HG02884 (cell line): Measurements from ENCODE around the gene DMBX1.

Experiments used
- ATAC-seq: cut with Tn5 transposase; IDR thresholded peaks from one replicate; pipeline ENCODE4 v1.9.1; 2021; ENCODE audit warnings: mild to moderate bottlenecking, moderate library complexity; ENCODE audit not compliant: unreplicated experiment

The DMBX1 gene

GRCh38 chr1:46458846-46459245, 30.8 kb upstream of the DMBX1 start:
- no peak for ATAC-seq

DNA sequence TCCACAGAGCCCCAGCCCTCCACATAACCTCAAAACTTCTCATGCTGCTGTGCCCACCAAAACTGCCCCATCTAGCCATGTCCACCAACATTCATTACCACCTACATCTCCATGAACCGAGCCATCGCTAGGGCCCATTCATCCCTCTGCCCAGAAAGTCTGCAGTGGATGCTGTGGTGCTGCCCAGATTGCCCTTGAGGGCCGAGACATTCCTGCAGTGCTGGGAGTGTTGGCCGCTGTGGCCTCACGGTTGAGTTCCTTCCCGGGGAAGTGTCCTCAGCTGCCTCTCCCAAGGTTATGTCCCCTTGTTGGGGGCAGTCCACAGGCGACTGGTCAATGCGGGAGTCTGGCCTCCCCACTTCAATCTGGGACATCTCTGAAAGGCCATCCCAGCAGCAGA, 30.3 kb upstream of the DMBX1 start:
- ATAC-seq, result no peak

GRCh38 chr1:46461017-46461808, 28.4 kb upstream of the DMBX1 start:
- no peak for ATAC-seq

GRCh38 chr1:46461809-46462448, 27.7 kb upstream of the DMBX1 start:
- ATAC-seq, result no peak

DNA sequence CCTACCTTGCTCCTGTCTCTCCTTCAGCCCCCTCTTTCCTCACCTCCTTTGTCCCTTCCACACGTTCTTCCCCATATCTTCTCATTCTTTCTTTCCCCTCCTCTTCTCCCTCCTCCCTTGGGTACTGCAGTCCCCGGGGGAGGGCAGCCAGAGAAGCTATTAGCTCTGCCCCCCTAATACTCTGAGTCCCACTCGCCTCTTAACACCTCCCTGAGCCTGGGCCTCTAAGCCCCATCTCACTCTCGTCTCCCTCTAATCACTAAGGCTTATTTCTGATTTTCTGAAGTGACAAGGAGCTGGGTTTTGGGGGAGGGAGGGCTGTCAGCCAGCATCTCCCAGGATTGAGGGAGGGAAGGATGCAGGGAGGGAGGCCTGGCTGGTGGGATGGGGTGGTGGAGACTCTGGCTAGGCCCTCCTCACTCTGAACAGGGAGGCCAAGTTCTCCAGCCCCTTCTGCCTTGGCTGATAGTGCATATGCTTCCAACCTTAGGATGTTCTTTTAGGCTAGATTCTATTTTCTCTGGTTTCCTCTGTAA, 25.6 kb upstream of the DMBX1 start:
- no peak for ATAC-seq

DNA sequence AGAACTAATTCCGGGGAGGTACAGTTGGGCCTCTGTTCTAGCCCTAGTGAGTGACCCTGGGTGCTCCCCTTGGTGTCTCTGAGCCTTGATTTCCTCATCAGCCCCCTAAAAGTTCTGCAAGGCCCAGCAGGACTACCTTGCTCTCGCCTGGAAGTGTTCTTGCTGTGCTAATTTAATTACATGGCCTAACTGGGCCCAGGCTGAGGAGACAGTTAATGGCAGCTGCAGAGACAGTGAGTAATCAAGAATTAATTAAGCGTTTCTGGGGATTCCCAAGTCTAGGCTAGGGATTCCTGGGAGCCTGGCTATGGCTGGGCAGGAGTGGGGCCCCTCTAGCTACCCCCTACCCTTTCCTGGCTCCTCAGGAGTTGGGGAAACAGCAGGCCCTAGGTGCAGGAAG, 24.7 kb upstream of the DMBX1 start:
- no peak for ATAC-seq

GRCh38 chr1:46465981-46466476, 23.6 kb upstream of the DMBX1 start:
- no peak for ATAC-seq

GRCh38 chr1:46466477-46467182, 23.0 kb upstream of the DMBX1 start:
- ATAC-seq, result no peak

DNA sequence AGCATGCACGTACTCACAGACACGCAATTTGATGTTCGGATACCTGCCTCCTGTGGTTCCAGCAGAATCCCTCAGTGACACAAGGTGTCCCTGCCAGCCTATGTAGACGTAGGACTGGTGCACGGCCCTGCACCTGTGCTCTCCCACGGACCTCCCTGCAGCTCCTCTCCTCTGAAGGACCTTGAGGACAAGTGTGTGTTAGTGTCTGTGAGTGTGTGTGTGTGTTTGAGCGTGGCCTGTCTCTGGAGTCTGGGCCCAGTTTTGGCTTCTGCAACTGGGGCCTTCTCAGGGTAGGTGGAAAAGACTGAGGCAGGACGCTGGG, 22.5 kb upstream of the DMBX1 start:
- ATAC-seq, result no peak

- no peak for ATAC-seq
These were observed 19.8 kb upstream of the DMBX1 start for GRCh38 chr1:46469881-46470280.

DNA sequence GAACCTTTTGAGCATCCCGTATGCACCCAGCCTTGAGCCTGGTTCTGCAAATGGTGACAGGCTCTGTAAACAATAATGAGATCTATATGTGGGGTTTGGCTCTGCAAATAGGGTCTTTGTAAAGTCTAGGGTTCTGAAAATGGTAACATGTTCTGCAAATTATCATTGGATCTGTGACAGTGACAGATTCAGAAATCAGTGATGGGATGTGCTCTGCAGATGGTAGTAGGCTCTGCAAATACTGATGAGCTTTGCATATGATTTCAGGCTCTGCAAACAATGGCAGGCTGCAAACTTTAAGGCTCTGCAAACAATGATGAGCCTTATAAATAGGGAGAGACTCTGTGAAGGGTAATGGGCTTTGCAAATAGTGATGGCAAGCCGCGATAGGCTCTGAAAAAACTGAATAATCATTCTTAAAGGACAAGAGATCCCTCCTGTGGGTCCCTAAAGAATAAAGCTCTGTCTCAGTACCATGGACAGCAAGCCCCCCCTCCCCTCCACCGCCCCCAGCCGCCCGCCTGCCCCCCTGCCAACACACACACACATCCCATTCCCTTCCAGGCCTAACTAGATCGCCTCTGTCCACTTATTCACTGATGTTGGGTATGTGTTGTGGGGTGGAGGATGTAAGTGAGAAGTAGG, 17.7 kb upstream of the DMBX1 start:
- no peak for ATAC-seq

GRCh38 chr1:46472498-46473181, 17.0 kb upstream of the DMBX1 start:
- no peak for ATAC-seq

DNA sequence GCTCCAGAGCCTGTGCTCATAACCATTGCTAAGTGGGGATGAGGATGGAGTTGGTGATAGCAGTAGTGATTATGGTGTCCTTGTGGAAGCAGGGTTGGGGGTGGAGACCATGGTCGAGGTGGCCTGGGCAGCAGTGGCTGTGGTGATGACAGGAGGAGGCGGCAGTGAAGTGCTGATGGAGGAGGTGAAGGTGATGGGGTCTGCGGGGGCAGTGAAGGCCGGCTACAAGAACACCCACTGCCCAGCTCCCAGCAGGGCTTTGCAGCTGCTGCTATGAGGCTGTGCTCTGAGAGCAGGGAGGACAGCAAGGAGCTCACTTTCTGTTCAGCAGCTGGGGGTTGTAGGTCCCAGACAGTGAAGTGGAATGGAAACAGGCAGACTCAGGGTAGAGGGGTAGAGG, 15.6 kb upstream of the DMBX1 start:
- ATAC-seq, result no peak

DNA sequence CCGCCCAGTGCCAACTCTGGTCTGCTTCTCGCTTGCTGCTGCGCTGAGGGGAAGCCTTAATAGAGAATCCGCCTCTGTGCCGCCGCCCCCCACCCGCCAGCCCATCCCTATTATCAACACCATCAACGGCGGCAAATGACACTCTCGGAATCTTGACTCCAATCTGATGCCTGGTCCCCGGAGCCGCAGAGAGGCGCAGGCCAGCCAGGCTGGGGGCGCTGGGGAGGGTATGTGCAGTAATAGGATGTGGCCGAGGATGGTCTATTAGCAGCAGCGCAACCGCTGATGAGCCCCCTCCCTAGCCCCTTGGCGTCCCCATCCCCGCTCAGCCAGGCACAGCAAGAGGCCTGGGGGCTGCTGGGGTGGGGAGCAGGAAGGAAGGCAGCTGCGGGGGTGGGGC, 15.1 kb upstream of the DMBX1 start:
- ATAC-seq, result no peak

- ATAC-seq, result no peak
These were observed 13.0 kb upstream of the DMBX1 start for GRCh38 chr1:46476673-46477072.

- no peak for ATAC-seq
These were observed 12.3 kb upstream of the DMBX1 start for GRCh38 chr1:46477153-46477929.

GRCh38 chr1:46478721-46479485, 10.7 kb upstream of the DMBX1 start:
- ATAC-seq, result no peak

DNA sequence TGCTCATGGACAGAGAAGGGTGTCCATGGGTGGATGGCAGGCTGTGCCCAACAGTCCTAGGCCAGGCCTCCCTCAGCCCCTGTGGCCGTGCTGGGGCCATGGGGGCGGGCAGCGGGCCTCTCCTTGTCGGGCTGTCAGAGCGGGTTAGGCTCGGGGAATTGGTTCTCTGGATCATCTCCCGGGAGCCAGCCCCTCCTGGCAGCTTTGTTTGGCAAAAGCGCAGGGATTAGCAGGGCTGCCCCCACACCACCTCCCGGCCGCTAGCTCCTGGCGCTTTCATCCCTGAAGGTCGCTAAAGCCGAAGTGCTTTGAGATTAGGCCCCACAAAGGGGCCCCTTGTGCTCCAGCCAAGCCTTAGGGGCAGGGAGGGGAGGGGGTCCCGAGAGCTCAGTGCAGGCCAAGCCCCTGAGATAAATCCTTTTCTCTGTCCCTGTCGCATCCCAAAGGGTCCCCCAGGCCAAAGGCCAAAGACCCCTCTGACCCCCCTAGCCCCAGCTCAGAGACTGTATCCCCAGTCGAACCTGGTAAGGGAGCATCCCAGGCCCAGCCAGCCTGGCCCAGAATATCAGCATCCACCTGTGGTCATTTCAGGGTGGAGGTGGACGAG, 9.8 kb upstream of the DMBX1 start:
- ATAC-seq, result no peak
